Stimulated activated CD4-positive, alpha-beta T cell treated with anti-CD3 and anti-CD28 coated beads, Interleukin-12 subunit alpha, Interleukin-12 subunit beta, amount 100 ng/mL, for 4 hours (primary cell): Measurements from ENCODE around the gene TRMT61A.
"Not testable (repeated sequence)": the region's sequence is repeated elsewhere in the genome, so short reads cannot be mapped to it uniquely, and the experiment has no call there.

Source experiments
- DNase-seq: peaks from one replicate; pipeline ENCODE4 v3.0.0-alpha.2; 2020

Gene TRMT61A

GRCh38 chr14:103523575-103523954 lies 5.4 kb upstream of the TRMT61A start:
- no peak for DNase-seq

GRCh38 chr14:103524002-103524935 lies 4.7 kb upstream of the TRMT61A start:
- DNase-seq, result no peak

DNA sequence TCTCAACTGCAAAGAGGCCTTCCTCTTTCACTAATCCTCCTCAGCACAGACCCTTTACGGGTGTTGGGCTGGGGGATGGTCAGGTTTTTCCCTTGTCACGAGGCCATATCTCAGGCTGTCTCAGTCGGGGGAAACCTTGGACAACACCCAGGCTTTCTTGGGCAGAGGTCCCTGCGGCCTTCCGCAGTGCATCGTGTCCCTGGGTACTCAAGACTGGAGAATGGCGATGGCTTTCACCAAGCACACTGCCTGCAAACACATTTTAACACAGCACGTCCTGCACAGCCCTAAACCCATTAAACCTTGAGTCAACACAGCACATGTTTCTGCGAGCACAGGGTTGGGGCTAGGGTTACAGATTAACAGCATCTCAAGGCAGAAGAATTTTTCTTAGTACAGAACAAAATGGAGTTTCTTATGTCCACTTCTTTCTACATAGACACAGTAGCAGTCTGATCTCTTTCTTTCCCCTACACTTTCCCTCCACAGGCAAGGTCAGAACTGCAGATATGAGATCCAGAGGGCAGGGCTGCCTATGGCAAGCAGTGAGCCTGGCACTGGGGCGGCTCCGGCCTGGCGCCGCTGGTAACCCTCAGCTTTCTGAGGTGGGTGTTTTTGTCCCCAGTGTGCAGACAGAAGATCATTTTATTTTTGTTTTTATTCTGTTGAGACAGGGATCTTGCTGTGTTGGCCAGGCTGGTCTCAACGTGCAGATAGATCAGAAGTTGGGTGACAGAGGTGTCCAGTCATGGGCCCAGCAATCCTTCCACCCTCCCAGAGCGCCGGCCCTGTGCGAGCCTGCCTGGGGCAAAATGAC lies 3.4 kb upstream of the TRMT61A start:
- DNase-seq, result not testable (repeated sequence)

GRCh38 chr14:103526247-103526913 lies 2.6 kb upstream of the TRMT61A start:
- DNase-seq, result no peak

GRCh38 chr14:103526914-103527248 lies 2.1 kb upstream of the TRMT61A start:
- DNase-seq, result no peak

GRCh38 chr14:103527408-103528145 lies 1.4 kb upstream of the TRMT61A start:
- DNase-seq, result no peak

- DNase-seq, result no peak
Observed at GRCh38 chr14:103528146-103528586, 830 bp upstream of the TRMT61A start.

DNA sequence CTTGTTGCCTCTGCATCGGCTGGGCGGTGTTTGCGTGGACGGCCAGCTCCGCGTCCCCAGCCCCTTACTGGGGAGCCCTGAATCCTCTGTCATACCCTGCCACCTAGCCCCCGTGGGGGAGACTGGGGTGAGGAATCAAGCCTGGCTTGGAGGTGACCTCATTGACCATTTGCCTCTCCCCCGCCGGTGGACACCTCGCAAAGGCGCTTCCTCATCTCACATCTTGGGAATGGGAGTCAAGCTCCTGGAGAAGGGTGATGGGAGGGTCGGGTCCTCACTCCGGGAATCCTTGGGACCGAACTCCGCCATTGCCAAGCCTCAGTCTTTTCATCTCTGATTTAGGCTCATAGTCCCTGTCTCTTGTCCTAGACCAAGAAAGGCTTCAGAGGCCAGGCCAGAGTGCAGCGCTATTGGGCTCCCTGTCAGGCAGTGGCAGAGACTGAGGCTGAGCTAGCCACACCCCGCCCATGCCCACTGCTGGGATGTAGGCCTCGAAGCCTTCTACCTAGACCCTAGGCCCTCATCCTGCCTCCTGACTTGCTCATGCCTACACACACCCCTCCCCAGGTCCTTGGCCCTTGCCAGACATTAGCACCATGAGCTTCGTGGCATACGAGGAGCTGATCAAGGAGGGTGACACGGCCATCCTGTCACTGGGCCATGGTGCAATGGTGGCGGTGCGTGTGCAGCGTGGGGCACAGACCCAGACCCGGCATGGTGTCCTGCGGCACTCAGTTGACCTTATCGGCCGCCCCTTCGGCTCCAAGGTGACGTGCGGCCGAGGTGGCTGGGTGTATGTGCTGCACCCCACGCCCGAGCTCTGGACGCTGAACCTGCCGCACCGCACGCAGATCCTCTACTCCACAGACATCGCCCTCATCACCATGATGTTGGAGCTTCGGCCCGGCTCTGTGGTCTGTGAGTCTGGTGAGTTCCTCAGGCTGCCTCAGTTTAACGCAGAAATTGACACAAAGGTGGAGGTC lies 678 bp downstream of the TRMT61A start:
- DNase-seq, result no peak

DNA sequence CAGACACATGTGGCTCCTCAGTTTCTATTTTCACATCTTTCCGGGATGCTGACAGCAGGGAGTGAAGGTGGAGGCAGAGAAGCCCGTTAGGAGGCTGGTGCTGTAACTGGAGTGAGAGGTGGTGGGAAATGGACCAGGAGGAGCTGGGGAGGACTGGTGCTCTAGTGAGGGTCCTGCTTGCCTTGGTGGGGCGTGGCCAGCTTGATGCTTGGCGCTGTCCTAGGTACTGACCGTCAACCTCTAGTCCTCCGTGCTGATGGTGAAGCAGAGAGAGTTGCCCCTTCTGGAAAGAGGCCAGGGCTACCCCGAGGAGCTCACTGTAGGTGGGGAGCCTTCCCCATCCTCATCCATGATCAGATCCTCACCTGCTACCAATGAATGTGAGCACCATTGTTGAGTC lies 1.4 kb downstream of the TRMT61A start:
- no peak for DNase-seq

GRCh38 chr14:103530831-103531230 lies 1.8 kb downstream of the TRMT61A start:
- no peak for DNase-seq

DNA sequence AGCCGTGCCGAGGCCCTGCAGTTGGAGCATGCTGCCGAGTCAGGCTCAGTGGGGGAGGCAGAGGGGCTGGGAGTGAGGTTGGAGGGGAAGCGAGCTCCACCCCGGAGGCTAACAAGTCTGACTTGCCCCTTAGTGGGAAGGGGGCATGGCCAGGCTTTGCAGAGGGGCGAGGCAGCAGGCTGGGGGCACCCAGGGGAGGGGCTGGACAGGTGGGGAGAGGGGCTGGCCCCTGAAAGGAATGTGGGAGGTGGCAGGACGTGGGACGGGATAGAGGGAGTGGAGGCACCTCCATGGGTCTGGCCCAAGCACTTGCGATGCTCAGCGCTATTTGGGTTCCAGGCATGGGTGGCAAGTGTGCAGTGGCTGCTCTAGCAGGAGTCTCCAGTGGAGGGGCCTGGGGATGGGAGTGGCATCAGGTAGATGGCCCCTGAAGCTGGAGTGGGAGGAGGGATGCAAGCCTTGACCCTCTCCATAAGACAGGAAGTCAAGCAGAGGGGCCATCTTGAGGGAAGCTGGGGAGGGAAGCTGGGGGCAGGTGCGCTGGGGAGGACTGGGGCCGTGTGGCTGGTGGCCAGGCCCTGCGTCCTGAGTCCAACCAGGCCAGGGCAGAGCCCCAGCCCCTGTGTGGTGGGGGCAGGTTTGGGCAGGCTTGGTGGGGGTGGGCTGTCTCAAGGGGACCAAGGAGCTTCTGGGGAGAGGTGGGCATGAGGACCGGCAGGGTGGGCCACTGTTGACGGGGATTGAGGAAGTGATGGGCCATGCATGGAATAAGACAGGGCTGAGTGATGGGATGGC lies 2.6 kb downstream of the TRMT61A start:
- DNase-seq, result no peak

- DNase-seq, result no peak
Observed at GRCh38 chr14:103532216-103533136, 3.5 kb downstream of the TRMT61A start.

GRCh38 chr14:103533137-103533998 lies 4.4 kb downstream of the TRMT61A start:
- no peak for DNase-seq

GRCh38 chr14:103533999-103534575 lies 5.1 kb downstream of the TRMT61A start:
- DNase-seq, result no peak

DNA sequence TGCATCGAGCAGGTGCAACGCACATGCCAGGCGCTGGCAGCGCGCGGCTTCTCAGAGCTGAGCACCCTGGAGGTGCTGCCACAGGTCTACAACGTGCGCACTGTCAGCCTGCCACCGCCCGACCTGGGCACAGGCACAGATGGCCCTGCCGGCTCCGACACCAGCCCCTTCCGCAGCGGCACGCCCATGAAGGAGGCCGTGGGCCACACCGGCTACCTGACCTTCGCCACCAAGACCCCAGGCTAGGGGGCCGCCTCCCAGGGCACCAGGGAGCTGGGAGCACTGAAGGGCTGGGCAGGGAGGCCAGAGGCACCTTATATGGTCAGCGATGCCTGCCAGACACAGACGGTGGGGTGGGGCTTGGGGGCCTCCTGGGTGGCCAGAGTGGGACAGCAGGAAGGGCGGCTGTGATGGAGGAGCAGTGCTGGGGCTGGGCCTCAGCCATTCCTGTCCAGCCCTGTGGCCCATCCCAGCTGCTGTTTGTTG lies 5.6 kb downstream of the TRMT61A start:
- DNase-seq, result no peak

DNA sequence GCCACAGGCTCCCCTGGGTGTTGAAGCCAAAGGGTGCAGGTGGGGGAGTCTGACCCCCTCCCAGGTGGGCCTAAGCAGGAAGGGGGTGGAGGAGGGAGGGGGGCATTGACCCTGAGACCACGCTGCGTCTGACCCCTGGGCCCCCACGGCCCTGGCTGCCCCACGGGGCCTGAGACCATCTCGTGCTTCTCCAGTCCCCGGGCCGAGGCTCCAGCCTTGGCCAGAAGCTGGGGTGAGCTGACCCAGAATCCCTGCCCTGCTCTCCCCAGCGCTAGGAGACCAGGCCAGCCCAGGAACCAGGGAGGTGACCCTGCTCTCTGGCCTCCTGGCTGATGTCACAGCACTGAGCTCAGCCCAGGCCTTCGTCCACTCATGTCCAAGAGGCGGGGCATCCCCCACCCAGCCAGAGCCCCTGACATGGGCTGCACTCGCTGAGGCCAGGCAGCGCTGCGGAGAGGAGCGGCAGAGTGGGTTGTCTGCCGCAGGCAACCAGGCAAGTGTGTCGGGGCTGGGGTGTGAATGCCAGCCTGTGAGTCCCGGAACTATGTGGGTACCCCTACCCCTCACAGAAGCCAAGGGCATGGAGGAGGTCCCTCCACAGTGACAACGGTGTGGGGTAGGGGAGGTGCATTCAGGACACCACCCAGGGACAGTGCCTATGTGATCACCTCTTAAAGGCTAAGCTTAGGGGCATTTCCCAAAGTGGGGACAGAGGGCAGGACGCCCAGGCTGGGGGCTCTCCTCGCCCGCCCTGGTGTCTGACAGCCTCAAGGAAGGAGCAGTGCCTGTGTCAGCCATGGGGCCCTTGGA lies 6.3 kb downstream of the TRMT61A start:
- no peak for DNase-seq
